ENCODE results near the gene IDI1.
"Not testable (repeated sequence)": the region's sequence is repeated elsewhere in the genome, so short reads cannot be mapped to it uniquely, and the experiment has no call there.

IDI1 gene

DNA sequence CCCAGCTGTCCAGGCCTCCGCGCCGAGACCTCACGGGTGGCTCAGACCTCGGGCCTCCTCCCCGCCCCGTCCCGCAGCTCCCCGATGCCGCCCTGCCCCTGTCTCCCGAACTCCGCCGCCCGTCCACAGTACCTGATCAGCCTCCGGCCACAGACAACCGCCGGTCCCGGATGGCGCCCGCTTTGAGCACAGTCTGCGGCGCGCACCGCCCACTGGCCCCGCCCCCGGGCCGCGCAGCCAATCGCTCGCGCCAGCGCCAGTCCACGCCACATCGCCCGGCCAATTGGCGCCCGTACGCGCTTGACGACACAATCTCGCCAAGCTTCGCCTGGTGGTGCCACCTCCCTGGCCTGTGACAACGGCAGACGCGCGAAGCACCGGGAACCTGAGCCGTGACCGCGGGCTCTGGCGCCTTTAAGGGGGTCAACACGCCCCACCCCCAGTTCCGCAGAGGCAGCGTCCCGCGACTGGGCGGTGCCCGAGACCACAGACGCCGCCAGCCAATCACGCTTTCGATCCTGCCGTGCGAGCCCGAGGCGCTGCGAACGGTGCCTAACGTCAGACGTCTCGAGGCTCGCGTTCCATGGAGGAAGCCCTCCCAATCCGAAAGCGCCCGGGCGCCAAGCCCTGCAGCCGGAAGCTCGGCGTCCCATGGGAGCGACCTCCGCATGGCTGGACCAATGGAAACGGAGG lies at the start of gene IDI1:
Gene IDI1, minus strand, starts transcription at position 388 of the 693 bp plus-strand sequence. Its CDS starts 116 bp downstream, at position 272.
- peak; percentile 100 for DNase-seq

DNA sequence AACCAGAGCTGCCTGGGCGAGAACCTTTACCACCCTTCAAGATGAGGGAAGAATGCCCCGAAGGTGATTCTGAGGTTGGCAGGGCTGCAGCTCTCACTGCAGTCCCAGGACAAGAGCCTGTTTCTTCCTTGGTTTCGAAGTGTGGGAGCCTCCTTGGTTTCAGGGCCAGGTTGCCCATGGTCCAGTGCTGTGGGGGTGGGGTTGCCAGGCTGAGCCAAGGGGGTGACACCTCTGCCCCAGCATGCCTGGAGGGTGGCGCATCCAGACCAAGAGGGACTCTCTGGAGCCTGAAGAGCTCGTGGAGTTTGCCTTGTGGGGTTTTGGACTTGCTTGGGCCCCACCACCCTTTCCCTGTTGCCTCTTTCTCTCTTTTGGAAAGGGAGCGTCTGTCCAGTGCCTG lies 48.5 kb upstream of the IDI1 start:
- DNase-seq, result no peak

DNA sequence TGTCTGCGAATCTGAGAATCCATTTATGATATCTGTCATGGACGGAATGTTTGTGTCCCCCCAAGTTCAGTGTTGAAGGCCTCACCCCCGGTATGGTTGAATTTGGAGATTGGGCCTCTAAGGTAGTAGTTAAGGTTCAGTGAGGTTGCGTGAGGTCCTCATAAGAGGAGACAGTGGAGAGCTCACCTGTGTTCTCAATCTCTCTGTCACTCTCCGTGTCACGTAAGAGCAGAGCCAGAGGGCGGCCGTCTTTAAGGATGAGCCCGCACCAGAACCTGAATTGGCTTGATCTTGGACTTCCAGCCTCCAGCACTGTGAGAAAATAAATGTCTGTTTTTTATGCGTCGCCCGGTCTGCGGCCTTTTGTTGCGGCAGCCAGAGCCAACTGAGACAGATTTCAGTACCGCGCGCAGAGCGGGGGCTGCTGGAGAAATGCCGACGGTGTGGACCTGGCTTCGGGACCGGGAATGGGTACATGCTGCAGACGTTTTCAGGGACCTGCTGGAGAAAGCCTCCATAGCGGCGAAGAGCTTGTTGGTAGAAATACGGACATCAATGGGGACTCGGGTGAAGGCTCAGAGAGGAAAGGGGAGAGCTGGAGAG lies 47.5 kb upstream of the IDI1 start:
- no peak for DNase-seq

DNA sequence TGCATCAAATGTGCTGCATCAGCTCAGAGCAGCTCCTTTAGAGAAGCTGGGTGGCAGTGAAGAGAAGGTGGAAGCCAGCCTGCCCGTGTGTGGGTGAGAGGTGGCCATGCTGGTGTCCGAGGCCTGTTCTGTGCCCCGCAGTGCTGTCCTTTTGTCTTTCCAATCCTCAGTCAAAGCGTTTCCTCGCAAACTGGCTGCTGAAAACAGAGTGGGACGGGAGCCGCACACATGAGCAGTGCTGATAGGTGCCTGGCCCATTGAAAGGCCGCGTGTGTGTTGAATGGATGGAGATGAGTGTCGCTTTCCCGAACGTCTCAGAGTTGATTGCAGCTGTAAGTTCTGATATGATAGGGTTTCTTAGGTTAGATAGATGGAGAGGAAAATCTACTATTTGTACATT lies 46.6 kb upstream of the IDI1 start:
- DNase-seq, result no peak

DNA sequence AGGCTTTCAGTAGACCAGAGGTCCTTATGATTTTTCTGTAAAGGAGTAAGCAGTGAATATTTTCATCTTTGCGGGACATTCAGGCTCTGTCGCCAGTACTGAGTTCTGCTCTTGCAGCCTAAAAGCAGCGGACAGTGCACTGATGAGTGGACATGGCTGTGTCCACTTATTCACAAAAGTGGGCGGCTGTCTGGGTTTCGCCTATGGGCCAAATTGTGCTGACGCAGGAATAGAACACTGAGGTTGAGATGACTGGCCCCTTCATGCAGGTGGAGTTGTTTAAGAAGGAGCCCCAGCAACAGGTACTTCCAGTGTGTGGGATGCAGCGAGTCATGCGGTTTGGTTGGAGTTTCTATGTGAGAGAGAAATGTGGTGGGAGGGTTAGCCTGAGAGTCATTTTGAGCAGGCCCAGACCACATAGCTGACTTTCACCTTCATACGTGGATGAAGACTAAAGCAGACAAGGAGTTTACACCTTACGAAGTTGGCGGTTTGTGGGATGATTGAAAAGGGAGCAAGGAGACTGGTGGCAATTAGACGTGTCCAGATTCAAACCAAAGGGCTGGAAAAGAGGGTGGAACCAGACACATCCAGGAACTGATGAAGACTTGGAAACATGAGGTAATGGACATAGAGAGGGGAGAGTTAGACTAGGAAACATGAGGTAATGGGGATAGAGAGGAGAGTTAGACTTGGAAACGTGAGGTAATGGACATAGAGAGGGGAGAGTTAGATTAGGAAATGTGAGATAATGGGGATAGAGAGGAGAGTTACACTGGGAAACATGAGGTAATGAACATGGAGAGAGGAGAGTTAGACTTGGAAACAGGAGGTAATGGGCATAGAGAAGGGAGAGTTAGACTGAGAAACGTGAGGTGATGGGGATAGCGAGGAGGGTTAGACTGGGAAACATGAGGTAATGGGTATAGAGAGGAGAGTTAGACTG lies 45.5 kb upstream of the IDI1 start:
- DNase-seq, result no peak

DNA sequence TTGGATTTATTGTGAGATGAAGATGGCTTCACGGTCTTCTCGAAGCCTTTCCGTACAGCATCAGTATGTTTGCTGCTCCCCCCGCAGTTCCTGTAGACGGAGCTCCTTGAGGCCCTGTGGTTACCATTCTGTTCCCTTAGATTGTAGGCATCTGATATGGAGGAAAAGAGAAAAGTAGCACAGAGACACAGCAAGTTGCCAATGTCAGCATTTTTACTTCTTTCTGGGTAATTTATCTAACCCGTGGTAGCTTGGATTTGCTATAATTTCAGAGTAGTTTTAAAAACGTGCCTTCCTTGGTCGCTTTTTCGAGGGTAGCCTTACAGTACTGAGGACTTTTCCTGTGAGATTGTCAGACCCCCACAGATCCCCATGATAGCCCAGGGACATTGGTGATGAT lies 44.8 kb upstream of the IDI1 start:
- no peak for DNase-seq

DNA sequence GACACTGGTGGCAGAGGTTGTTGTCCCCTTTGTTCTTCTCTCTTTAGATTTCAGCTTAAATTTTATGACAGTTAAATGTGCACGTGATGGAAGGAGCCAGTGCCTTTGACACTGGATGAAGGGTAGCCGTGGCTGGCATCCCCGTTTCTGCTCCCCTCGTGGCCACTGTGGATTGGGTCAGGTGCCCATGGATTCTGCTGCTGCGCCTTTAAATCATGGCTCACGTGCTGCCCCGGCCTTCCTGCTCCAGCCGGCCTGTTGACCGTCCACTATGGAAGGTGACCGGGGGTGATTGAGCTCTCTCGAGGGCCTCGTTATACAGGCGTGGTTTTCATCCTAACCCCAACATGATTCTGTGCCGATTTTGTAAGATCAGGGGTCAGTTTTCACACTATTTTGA lies 41.8 kb upstream of the IDI1 start:
- no peak for DNase-seq

DNA sequence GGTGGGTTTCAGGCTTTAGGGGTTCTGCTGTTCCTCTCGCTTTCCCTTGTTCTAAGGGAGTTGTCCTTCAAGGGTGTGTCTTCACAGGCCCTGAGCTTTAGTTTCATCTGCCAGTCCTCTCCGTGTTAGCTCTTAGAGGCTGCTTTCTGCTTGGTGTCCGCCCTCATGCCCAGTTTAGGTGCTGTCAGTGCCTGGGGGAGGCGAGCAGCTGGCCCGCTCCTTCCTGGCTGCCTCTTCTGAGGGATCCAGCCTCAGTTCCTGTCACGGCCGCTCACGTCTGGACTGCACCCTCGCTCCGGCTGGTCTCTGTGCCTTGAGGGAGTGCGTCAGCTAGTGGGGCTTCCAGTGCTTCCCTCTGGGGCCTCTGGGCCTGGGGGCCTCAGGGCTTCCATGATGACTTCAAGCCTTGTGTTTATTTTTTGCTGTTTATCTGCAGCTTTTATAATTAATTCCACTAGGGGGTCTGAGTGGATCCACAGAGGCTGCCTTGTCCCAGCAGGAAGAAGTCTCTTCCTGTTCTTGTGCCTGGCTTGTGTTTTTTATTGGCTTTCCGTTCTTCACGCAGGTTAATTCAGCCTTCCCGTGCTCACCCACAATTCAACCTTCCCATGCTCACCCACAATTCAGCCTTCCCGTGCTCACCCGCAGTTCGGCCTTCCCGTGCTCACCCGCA lies 40.2 kb upstream of the IDI1 start:
- DNase-seq, result no peak

DNA sequence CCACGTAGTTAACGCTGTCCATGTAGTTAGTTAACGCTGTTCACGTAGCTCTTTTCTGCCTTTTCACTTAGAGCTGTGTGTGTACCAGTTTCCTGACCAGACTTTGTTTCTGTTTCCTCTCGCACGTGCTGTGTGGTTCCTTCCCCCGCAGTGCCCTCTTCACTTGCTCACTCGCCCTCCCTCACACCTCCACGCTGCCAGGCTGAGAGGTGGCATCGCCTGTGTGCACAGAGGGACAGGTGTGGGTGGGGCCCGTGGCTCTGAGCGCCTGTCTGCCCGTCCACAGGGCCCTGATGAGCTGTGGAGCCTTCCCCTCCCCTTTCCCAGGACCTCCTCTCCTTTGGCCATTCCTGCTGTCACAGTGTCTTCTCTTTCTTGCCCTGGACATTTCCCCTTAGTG lies 37.9 kb upstream of the IDI1 start:
- no peak for DNase-seq

DNA sequence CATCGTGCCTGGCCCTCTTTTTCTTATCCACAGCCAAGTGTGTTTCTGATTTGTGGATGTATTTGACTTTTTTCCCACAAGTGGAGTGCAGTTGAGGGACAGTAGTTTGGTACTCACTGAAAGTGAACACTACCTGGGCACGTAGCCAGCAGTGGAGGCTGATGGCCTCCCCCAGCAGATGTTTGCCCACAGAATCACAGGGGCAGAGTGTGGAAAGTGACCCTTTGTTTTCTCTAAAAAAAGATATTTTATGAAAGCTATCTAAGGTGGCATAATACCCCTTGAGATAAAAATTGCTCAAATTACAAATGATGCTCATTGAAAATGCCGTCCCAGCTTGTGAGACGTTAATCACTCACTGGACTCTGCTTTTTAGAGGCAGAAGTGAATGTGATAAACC lies 36.3 kb upstream of the IDI1 start:
- DNase-seq, result peak; percentile 1

DNA sequence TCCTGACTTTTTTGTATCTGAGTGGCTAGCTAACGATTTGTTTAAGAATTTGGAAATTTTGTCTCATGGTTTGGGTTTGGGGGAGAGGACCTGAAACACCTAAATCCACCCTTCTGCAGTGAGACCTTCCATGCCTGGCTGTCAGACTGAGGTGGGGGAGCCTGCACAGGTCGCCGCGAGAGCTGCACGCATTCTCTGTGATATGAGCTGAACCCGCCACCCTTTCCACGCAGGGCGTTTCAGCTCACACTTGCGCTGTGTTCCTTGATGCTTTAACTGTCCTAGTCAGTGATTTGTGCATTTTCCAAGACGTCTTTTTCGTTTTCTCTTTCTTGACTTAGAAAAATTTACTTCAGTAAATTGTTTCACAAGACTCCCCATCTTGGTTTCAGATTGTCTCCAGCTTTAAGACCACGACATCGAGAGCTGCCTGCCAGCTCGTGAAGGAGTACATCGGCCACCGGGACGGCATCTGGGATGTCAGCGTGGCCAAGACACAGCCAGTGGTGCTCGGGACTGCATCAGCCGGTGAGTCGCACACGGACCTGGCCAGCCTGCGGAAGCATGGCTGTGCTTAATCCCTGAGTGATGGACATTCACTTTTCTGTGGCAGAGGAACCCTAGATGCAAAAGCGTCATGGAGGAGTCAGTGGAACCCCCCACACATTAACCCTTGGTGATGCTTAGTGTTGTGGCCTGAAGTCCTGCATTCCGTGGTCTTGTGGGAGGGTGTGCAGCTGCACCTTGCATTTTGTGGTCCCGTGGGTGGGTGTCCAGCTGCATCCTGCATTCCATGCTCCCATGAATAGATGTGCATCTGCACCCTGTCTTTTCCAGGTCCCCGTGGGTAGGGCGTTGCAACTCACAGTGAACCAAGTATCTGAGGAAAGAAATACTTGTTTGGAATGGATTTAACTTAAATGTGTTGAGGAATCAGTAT lies 35.4 kb upstream of the IDI1 start:
- DNase-seq, result no peak

DNA sequence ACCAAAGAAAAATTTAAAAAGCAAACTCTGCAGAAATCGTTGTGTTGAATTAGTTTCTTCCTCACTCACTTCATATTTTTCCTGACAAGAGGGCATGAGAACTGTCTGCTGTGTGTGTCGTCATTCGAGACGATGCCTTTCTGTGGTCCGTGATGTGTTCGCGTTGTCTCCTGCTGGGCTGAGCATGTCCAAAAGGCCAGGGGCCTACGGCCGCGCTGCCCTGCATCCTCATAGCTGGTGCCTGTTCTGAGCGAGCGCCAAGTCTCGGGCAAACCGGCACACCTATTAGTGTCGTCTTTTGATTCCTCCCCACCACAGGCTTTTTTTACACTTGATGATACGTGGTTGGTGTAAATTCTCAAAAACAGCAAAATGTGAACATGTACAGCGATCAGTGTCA lies 34.7 kb upstream of the IDI1 start:
- DNase-seq, result no peak

DNA sequence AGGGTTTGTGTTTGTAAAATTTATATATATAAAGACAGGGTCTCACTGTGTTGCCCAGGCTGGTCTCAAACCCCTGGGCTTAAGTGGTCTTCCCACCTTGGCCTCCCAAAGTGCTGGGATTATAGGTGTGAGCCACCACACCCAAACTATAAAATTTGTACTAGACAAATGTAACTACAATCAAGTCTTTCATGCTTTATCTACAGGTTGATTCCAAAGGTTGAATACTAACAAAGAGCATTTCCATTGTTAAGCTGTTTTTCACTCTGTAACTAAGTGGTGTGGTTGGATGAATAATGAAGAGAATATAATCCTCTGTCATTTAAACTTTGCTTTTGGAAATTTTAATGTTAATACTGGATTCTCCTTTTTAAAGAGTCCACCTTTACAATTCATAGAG lies 29.7 kb upstream of the IDI1 start:
- no peak for DNase-seq

DNA sequence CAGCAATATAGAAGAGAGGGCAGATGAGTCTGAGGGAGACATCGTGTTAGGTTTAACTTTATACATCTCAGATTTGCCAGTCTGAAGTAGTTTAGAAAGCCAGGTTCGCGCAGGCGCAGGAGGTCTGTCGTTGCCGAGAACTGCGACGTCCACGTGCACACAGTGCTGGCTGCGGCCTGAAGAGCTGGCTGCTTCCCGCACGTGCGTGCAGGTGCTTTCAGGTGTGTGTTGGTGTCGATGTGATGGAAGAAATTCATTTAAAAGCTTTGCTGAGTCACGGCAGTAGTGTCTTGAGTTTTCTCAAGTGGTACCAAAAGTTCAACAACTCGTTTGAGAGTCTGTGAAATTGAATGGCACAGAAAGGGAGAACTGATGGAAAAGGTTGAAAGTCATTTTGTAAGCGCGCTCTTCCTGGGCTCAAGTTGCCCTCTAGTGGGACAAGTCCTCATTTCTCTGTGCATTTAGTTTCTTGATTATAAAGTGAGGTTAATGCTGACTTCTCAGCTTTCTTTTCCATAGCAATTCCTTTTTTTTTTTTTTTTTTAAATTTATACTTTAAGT lies 25.9 kb upstream of the IDI1 start:
- DNase-seq, result no peak

DNA sequence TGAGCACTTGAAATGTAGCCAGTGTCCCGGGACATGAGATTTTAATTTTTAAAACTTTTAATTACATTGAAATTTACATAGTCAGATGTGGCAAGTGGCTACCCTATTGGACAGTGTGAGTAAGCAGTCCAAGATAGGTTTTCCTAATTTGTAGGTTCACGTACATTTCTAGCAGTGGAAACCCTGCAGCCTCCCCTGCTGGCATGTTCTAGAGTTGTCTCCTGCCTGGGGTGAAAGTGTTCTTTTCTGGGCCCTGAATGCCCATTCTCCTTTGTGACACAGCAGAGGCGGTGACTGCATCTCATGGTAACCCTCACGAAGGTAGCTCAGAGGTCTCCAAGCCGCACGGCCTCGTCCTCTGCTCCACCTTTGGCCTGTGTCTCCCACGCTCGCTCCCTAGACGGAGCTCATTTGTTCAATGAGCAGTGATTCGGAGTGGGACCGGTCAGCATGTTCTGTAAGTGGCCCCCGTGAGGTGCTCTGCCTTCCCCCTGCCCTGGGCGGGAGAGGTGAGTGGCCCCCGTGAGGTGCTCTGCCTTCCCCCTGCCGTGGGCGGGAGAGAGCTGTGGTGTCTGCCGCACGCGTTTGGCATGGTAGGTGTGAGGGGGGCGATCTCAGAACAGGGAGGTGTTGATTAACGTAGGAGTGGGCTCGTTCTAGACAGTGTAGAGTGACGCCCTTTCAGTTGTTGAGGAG lies 25.3 kb upstream of the IDI1 start:
- DNase-seq, result no peak

DNA sequence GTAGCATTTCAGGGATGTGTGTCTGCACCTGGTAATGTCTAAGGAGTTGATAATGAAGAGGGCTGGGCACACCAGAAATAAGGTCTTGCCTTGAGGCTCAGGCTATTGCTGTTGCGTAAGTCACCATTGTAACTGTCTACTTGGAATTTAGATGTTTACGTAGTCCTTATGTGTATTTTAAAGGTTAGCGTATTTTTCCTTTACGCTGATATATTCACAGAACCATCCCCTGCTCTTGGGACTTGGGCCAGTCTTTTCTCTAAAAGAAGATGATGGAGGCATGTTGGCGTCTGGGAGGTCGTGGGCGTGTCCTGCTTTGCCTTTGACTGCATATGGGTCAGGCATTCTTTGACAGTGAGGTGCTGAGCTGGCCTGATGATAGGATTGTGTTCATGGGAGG lies 22.0 kb upstream of the IDI1 start:
- DNase-seq, result no peak

DNA sequence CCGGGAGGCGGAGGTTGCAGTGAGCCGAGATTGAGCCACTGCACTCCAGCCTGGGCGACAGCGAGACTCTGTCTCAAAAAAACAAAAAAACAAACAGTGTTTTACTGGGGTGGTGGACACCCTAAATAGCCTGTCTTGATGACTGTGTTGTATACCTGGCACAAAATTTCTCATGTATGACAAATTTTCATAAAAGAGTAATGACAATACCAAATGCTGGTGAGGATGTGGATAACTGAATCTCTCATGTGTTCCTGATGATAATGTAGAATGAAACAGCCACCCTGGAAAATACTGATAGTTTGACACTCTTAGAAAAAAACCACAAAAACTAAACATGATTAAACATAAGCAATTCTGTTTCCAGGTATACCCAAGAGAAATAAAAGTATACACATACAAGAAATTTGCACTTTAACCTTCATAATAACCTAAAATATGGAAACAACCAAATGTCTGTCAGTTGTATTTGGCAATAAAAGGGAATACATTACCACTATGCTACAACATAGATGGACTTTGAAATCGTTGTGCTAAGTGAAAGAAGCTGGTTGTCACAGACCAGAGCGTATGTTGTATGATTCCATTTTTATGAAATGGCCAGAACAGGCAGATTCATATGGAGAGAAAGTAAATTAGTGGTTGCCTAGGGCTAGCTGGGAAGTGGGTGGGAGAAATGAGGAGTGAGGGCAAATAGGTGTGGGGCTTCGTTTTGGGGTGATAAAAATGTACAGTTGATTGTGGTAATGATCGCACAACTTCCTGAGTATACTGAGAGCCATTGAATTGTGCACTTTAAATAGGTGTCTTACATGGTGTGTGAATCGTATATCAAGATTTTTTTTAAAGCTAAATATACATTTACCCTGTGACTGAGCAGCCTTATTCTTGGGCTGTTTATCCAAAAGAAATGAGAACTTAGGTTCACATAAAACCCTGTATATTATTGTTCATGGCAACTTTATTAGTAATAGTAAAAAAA lies 19.8 kb upstream of the IDI1 start:
- DNase-seq, result no peak

DNA sequence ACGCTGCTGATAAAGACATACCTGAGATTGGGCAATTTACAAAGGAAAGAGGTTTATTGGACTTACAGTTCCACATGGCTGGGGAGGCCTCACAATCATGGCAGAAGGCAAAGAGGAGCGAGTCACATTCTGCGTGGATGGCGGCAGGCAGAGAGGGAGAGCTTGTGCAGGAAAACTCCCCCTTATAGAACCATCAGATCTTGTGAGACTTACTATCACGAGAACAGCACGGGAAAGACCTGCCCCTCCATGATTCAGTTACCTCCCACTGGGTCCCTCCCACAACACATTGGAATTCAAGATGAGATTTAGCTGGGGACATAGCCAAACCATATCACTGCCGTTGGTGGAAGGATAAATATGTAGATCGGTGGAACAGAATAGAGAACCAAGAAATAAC lies 17.8 kb upstream of the IDI1 start:
- not testable (repeated sequence) for DNase-seq

DNA sequence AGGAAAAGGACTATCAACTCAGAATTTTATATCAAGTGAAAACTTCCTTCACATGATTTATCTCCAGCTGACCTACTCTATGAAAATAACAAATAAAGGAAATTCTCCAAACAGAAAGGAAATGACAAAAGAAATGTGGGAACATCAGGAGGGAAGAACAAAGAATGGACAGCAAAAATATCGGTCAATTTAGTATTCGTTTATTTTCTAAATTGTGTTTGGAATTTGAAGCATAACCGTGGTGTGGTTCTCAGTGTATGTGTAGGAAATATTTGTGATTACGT lies 16.0 kb upstream of the IDI1 start:
- no peak for DNase-seq

DNA sequence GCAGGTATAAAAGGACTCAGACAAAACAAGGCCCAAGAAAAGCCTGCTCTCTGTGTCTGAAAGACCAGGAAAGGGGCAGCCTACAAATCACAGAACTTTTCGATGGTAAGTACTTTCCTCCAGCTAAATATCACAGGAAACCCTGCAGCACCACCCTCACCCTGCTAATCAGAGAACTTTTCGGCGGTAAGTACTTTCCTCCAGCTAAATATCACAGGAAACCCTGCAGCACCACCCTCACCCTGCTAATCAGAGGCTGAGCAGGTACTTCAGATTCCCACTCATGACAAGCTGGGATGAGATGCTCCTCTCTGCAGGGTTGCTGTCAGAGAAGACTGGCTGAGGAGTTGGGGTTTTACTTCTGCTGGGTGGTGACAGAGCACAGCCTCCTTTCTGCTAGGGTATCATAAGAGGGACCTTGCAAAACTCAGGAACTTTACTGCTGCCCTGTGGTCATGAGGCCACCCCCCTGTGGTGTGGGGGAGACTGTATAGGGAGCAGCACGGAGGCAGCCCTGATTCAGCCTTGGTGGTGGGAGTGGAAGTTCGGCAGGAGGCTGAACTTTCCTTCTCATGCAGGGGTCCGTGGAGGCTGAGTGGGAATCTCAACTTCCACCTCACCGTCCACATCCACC lies 14.4 kb upstream of the IDI1 start:
- no peak for DNase-seq

Measured in NCI-H345 (cell line).